AG04450 (cell line): ENCODE data around the gene MTUS2. TPM values are rescaled to one million over a fixed set of nuclear protein-coding genes. Genes with fewer than 3 reads are reported as not detected.

Experiments
- CTCF ChIA-PET: fragments of 300-600, 350-600 bp; formaldehyde crosslinking; extraction: SDS; loops from one replicate; lab custom pipeline; 2022; ENCODE audit warnings: antibody characterized with exemption, inconsistent platforms; lab: Charles Lee
- POLR2A ChIA-PET: fragments of 350-600 bp; formaldehyde crosslinking; extraction: SDS; loops from one replicate; lab custom pipeline; 2021; ENCODE audit warnings: antibody characterized with exemption, inconsistent platforms; lab: Yijun Ruan, JAX
- DNase-seq: peaks from one replicate; pipeline ENCODE4 v3.0.0-alpha.2; 2011; ENCODE audit warnings: low read depth, low spot score
- H3K27ac ChIP-seq: one replicate; pipeline ENCODE4 v1.5.1; 2012; ENCODE audit warnings: low read depth, low read length, control low read depth
- H3K27me3 ChIP-seq: one replicate; pipeline ENCODE4 v1.6.0; 2012; ENCODE audit warnings: low read length; ENCODE audit not compliant: control insufficient read depth, insufficient read depth
- H3K4me3 ChIP-seq: 2 replicates; pipeline ENCODE4 v1.5.1; 2011; ENCODE audit warnings: mild to moderate bottlenecking, low read depth, low read length, control low read depth
- H3K9me3 ChIP-seq: 2 replicates; pipeline ENCODE4 v1.5.1; 2012; ENCODE audit warnings: low read length; ENCODE audit not compliant: control insufficient read depth, insufficient read depth
- CTCF ChIP-seq: IDR thresholded peaks from 2 replicates; pipeline ENCODE4 v1.5.1; 2011; ENCODE audit warnings: low read depth, low read length, control low read depth, inconsistent platforms
- polyA plus RNA-seq: library from polyadenylated mRNA; depleted of rRNA; stranded (reverse); fragments of >200 nt; gene quantifications from 2 replicates; pipeline ENCODE4 v1.2.3, GENCODE V29; 2011

The MTUS2 gene
- polyA plus RNA-seq, 1 experiment, result 0.02 TPM

GRCh38 chr13:29118471-29118870 lies 298.3 kb downstream of the MTUS2 start:
- ChIA-PET CTCF (no interaction called here), POLR2A (no interaction called here)
- Histone ChIP-seq H3K27me3 (no peaks in the 10 kb centered on the region), H3K27ac (no peak overlapping the region), H3K4me3 (no peak overlapping the region), H3K9me3 (peaks cover 16% of the 10 kb centered on the region)
- no peak for DNase-seq
- TF ChIP-seq CTCF, result no peak

- H3K27ac ChIP-seq, result no peak overlapping the region
- ChIA-PET CTCF (no interaction called here), POLR2A (no interaction called here)
- peaks cover 28% of the 10 kb centered on the region for H3K9me3 ChIP-seq
- no peak for DNase-seq
- H3K27me3 ChIP-seq, result no peaks in the 10 kb centered on the region
- no peak for TF ChIP-seq CTCF
- no peak overlapping the region for H3K4me3 ChIP-seq
These were observed 305.2 kb downstream of the MTUS2 start for GRCh38 chr13:29125191-29125933.

DNA sequence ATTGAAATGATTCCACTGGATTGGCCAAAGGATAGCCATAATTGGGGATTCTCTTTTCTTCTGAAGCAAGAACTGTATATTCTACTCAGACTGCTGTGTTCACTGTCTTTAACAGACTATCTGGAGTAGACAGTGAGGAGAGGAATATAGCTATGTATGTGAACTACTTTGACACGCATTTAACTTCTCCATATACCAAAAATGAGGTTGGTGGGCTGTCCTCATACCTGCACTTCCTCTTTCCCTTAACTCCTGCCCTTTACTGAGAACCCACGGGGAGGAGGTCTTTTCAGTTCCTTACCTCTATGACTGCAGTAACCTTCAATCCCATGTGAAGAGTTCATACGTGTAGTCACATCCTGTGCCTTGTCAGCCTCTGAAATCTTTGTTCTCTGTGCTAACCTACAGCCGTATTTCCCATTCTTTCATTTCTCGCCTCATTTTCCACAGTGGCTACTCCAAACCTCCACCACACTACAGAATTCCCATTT lies 305.8 kb downstream of the MTUS2 start:
- ChIA-PET CTCF (no interaction called here), POLR2A (no interaction called here)

GRCh38 chr13:29129616-29130015 lies 309.5 kb downstream of the MTUS2 start:
- POLR2A ChIA-PET, result no interaction called here
- Histone ChIP-seq H3K27me3 (no peaks in the 10 kb centered on the region), H3K27ac (no peak overlapping the region), H3K9me3 (peaks cover 34% of the 10 kb centered on the region), H3K4me3 (no peak overlapping the region)
- CTCF ChIA-PET, result no interaction called here
- TF ChIP-seq CTCF, result no peak
- DNase-seq, result no peak

More for the DNA sequence above, 305.8 kb downstream of the MTUS2 start:
- H3K27ac ChIP-seq, result no peak overlapping the region
- no peak overlapping the region for H3K4me3 ChIP-seq
- no peak for TF ChIP-seq CTCF
- H3K9me3 ChIP-seq, result peaks cover 33% of the 10 kb centered on the region
- H3K27me3 ChIP-seq, result no peaks in the 10 kb centered on the region
- no peak for DNase-seq

DNA sequence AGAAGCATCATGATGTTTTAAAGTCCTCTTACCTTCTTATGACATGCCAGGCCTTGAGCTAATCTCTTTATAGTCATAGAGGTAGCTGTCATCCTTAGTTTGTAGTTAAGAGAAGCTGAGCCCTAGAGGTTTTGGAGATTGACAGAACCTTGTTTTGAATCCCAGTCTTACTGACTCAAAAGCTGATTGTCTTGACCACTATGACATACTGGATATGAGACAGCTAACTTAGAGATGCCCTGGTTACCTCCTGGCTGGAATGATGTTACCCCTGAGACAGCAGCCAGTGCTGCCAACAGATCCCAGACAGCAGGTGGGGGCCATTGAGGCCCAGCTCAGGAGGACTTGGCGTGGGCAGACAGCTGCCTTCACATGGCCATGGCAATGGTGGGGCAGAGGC lies 311.0 kb downstream of the MTUS2 start:
- DNase-seq, result no peak
- ChIA-PET CTCF (no interaction called here), POLR2A (no interaction called here)
- no peaks in the 10 kb centered on the region for H3K27me3 ChIP-seq
- H3K4me3 ChIP-seq, result no peak overlapping the region
- H3K9me3 ChIP-seq, result peaks cover 34% of the 10 kb centered on the region
- H3K27ac ChIP-seq, result no peak overlapping the region
- TF ChIP-seq CTCF, result no peak
